ENCODE data around the gene VEPH1. TPM values are rescaled to one million over a fixed set of nuclear protein-coding genes. Genes with fewer than 3 reads are reported as not detected.

The VEPH1 gene
- total RNA-seq, 1 donor from 2014 or later = 2.7 TPM

GRCh38 chr3:157239082-157239704 is 264.0 kb downstream of the VEPH1 start:
- intact Hi-C loops (cut with DNase I) = no loop called here
- DNase-seq (ENCODE audit: extremely low spot score in 2 of 2) = no peak
- no peaks in the 10 kb centered on the region for H3K4me1 ChIP-seq
- no peak overlapping the region for H3K27ac ChIP-seq
- H3K27me3 ChIP-seq = no peaks in the 10 kb centered on the region
- TF ChIP-seq POLR2A (IDR thresholded peaks at IDR 0.05) = no peak
- peak in 1 of 3 experiments; percentile 9 for TF ChIP-seq CTCF (IDR thresholded peaks at IDR 0.05)
- H3K36me3 ChIP-seq = no peaks in the 10 kb centered on the region
- H3K4me3 ChIP-seq = no peak overlapping the region
- no peaks in the 10 kb centered on the region for H3K9me3 ChIP-seq

- intact Hi-C loops (cut with DNase I) = no loop called here
- Histone ChIP-seq H3K4me1 (no peaks in the 10 kb centered on the region), H3K36me3 (no peaks in the 10 kb centered on the region), H3K27me3 (no peaks in the 10 kb centered on the region), H3K27ac (no peak overlapping the region), H3K9me3 (no peaks in the 10 kb centered on the region), H3K4me3 (no peak overlapping the region)
- TF ChIP-seq POLR2AphosphoS5 (IDR thresholded peaks at IDR 0.05; ENCODE audit: insufficient read depth in 1 of 2, low read depth in 1 of 2) (no peak), CTCF (IDR thresholded peaks at IDR 0.05) (no peak), POLR2A (IDR thresholded peaks at IDR 0.05) (no peak)
- DNase-seq (ENCODE audit: extremely low spot score in 2 of 2) = no peak
Measured at GRCh38 chr3:157238457-157238856, 264.8 kb downstream of the VEPH1 start.

- no peak for DNase-seq (ENCODE audit: extremely low spot score in 2 of 2)
- H3K27ac ChIP-seq = no peak overlapping the region
- no peaks in the 10 kb centered on the region for H3K4me1 ChIP-seq
Measured at GRCh38 chr3:157237886-157238285, 265.3 kb downstream of the VEPH1 start.

GRCh38 chr3:157235291-157235690 is 267.9 kb downstream of the VEPH1 start:
- no peak for TF ChIP-seq CTCF (IDR thresholded peaks at IDR 0.05)
- no peak for TF ChIP-seq POLR2A (IDR thresholded peaks at IDR 0.05)
- no peak for TF ChIP-seq POLR2AphosphoS5 (IDR thresholded peaks at IDR 0.05; ENCODE audit: insufficient read depth in 1 of 2, low read depth in 1 of 2)
- no peak for DNase-seq (ENCODE audit: extremely low spot score in 2 of 2)
- intact Hi-C loops (cut with DNase I) = no loop called here
- no peaks in the 10 kb centered on the region for H3K4me1 ChIP-seq
- no peaks in the 10 kb centered on the region for H3K27me3 ChIP-seq
- H3K27ac ChIP-seq = no peak overlapping the region
- no peak overlapping the region for H3K4me3 ChIP-seq
- no peaks in the 10 kb centered on the region for H3K36me3 ChIP-seq
- H3K9me3 ChIP-seq = no peaks in the 10 kb centered on the region

More at GRCh38 chr3:157237886-157238285, 265.3 kb downstream of the VEPH1 start:
- Histone ChIP-seq H3K4me3 (no peak overlapping the region), H3K9me3 (no peaks in the 10 kb centered on the region), H3K36me3 (no peaks in the 10 kb centered on the region), H3K27me3 (no peaks in the 10 kb centered on the region)
- TF ChIP-seq CTCF (IDR thresholded peaks at IDR 0.05) = no peak
- TF ChIP-seq POLR2AphosphoS5 (IDR thresholded peaks at IDR 0.05; ENCODE audit: insufficient read depth in 1 of 2, low read depth in 1 of 2) = no peak
- TF ChIP-seq POLR2A (IDR thresholded peaks at IDR 0.05) = no peak
- intact Hi-C loops (cut with DNase I) = no loop called here

- no peaks in the 10 kb centered on the region for H3K9me3 ChIP-seq
- no peaks in the 10 kb centered on the region for H3K36me3 ChIP-seq
- no peaks in the 10 kb centered on the region for H3K27me3 ChIP-seq
- no peak for DNase-seq (ENCODE audit: extremely low spot score in 2 of 2)
- H3K27ac ChIP-seq = no peak overlapping the region
- no peaks in the 10 kb centered on the region for H3K4me1 ChIP-seq
- TF ChIP-seq POLR2AphosphoS5 (IDR thresholded peaks at IDR 0.05; ENCODE audit: insufficient read depth in 1 of 2, low read depth in 1 of 2) (no peak), CTCF (IDR thresholded peaks at IDR 0.05) (no peak), POLR2A (IDR thresholded peaks at IDR 0.05) (no peak)
- no peak overlapping the region for H3K4me3 ChIP-seq
- intact Hi-C loops (cut with DNase I) = no loop called here
Measured at GRCh38 chr3:157233923-157234322, 269.3 kb downstream of the VEPH1 start.
